H1 (cell line): Measurements from ENCODE around the gene IFT27. TPM values are rescaled to one million over a fixed set of nuclear protein-coding genes. Genes with fewer than 3 reads are reported as not detected.

ENCODE experiments used
- CTCF ChIA-PET: fragments of 300-600 bp; sonication (Branson Sonifier 250); formaldehyde crosslinking; loops from one replicate; lab custom pipeline; 2021; ENCODE audit not compliant: partially characterized antibody; lab: Charles Lee
- POLR2A ChIA-PET: fragments of 300-600 bp; sonication (Branson Sonifier 250); formaldehyde crosslinking; loops from one replicate; lab custom pipeline; 2021; ENCODE audit warnings: inconsistent platforms; ENCODE audit not compliant: partially characterized antibody; lab: Charles Lee
- DNase-seq, 2 experiments: peaks; one replicate each; pipeline versions ENCODE4 v3.0.0 to v3.0.0-alpha.2; 2010 to 2022; ENCODE audit warnings: low spot score in 2 of 2, low read depth in 1 of 2, mixed read lengths in 1 of 2
- FAIRE-seq: peaks from 2 replicates; lab custom pipeline; 2011; peaks lifted over from hg19 to GRCh38; lab: Jason Lieb, UNC
- H2AFZ ChIP-seq: 2 replicates; pipeline ENCODE4 v1.8.1; 2012; ENCODE audit warnings: low read length, inconsistent platforms
- H2AK5ac ChIP-seq: 2 replicates; pipeline ENCODE4 v1.6.1; 2013; ENCODE audit warnings: low read depth, low read length
- H2BK120ac ChIP-seq: replicated peaks from 2 replicates; pipeline ENCODE3; 2013; ENCODE audit warnings: low read depth, low read length, inconsistent platforms
- H2BK12ac ChIP-seq: 2 replicates; pipeline ENCODE4 v1.6.1; 2013; ENCODE audit warnings: low read depth, low read length
- H2BK15ac ChIP-seq: 2 replicates; pipeline ENCODE4 v1.6.1; 2013; ENCODE audit warnings: low read length
- H2BK20ac ChIP-seq: 2 replicates; pipeline ENCODE4 v1.6.1; 2013; ENCODE audit warnings: low read length
- H2BK5ac ChIP-seq: 2 replicates; pipeline ENCODE4 v1.6.1; 2013; ENCODE audit warnings: low read depth, low read length
- H3K14ac ChIP-seq: 2 replicates; pipeline ENCODE4 v1.6.1; 2013; ENCODE audit warnings: inconsistent platforms; ENCODE audit not compliant: insufficient read length
- H3K18ac ChIP-seq: 2 replicates; pipeline ENCODE4 v1.6.1; 2013; ENCODE audit warnings: low read length; ENCODE audit errors: extremely low read depth
- H3K23ac ChIP-seq: 2 replicates; pipeline ENCODE4 v1.6.1; 2013; ENCODE audit warnings: inconsistent platforms; ENCODE audit not compliant: insufficient read length
- H3K23me2 ChIP-seq: 2 replicates; pipeline ENCODE4 v1.6.1; 2013; ENCODE audit warnings: low read depth, low read length
- H3K27ac ChIP-seq: 2 replicates; pipeline ENCODE4 v1.6.1; 2011; ENCODE audit warnings: low read depth, low read length, inconsistent platforms
- H3K27me3 ChIP-seq, 4 experiments: replicated peaks in 1 of 4; 1 replicate in 1 of 4; 2 replicates in 3 of 4; pipeline versions ENCODE4 v1.6.1 to v1.8.1; 2011 to 2013; ENCODE audit warnings: low read length in 3 of 4, mild to moderate bottlenecking in 3 of 4, inconsistent platforms in 2 of 4, mixed read lengths in 2 of 4, moderate library complexity in 1 of 4; ENCODE audit not compliant: control insufficient read depth in 3 of 4, insufficient read depth in 3 of 4; ENCODE audit errors: extremely low read depth in 1 of 4
- H3K36me3 ChIP-seq, 4 experiments: 2 replicates each; pipeline versions ENCODE4 v1.6.1 to v1.8.1; 2011 to 2013; ENCODE audit warnings: mild to moderate bottlenecking in 4 of 4, low read length in 3 of 4, moderate library complexity in 2 of 4, control low read depth in 1 of 4, inconsistent platforms in 1 of 4; ENCODE audit not compliant: insufficient read depth in 4 of 4, control insufficient read depth in 2 of 4
- H3K4ac ChIP-seq: replicated peaks from 2 replicates; pipeline ENCODE3; 2013; ENCODE audit warnings: low read length, low read depth, mixed read lengths, inconsistent platforms; ENCODE audit not compliant: insufficient read length
- H3K4me1 ChIP-seq, 4 experiments: replicated peaks in 1 of 4; 1 replicate in 1 of 4; 2 replicates in 3 of 4; pipeline versions ENCODE4 v1.6.1 to v1.8.1; 2011 to 2013; ENCODE audit warnings: low read length in 3 of 4, inconsistent platforms in 2 of 4, mixed read lengths in 1 of 4; ENCODE audit not compliant: insufficient read depth in 4 of 4, control insufficient read depth in 3 of 4
- H3K4me2 ChIP-seq, 2 experiments: 2 replicates each; pipeline versions ENCODE4 v1.6.1 to v1.8.1; 2011 to 2013; ENCODE audit warnings: low read depth in 2 of 2, low read length in 2 of 2, control low read depth in 1 of 2, inconsistent platforms in 1 of 2, mild to moderate bottlenecking in 1 of 2; ENCODE audit not compliant: insufficient read depth in 1 of 2
- H3K4me3 ChIP-seq, 4 experiments: fragments of 200-600, 300-600 bp in 1 of 4; sonication (generic), shearing (Covaris generic), sonication (Bioruptor Twin) in 1 of 4; 2 replicates each; pipeline versions ENCODE4 v1.5.1 to v1.8.1; 2011 to 2016; ENCODE audit warnings: low read length in 4 of 4, low read depth in 3 of 4, control low read depth in 2 of 4, inconsistent platforms in 2 of 4, mild to moderate bottlenecking in 2 of 4, mixed read lengths in 1 of 4, moderate library complexity in 1 of 4; ENCODE audit not compliant: insufficient read depth in 2 of 4; ENCODE audit errors: extremely low read depth in 1 of 4
- H3K56ac ChIP-seq: replicated peaks from 2 replicates; pipeline ENCODE3; 2013; ENCODE audit warnings: low read depth, mild to moderate bottlenecking, mixed read lengths, low read length, inconsistent platforms; ENCODE audit not compliant: insufficient read length
- H3K79me1 ChIP-seq: 2 replicates; pipeline ENCODE4 v1.6.1; 2013; ENCODE audit warnings: low read depth, low read length, control low read depth
- H3K79me2 ChIP-seq, 2 experiments: 2 replicates each; pipeline versions ENCODE4 v1.6.1 to v1.8.1; 2012 to 2013; ENCODE audit warnings: low read length in 2 of 2, mild to moderate bottlenecking in 2 of 2, inconsistent platforms in 1 of 2; ENCODE audit not compliant: insufficient read depth in 2 of 2, control insufficient read depth in 1 of 2
- H3K9ac ChIP-seq, 4 experiments: replicated peaks in 1 of 4; 1 replicate in 1 of 4; 2 replicates in 3 of 4; pipeline versions ENCODE4 v1.6.1 to v1.8.1; 2011 to 2013; ENCODE audit warnings: low read depth in 3 of 4, low read length in 3 of 4, control low read depth in 2 of 4, mild to moderate bottlenecking in 2 of 4, moderate library complexity in 2 of 4, inconsistent platforms in 1 of 4; ENCODE audit errors: extremely low read depth in 1 of 4
- H3K9me3 ChIP-seq, 2 experiments: 2 replicates each; pipeline versions ENCODE4 v1.6.1 to v1.8.1; 2012 to 2013; ENCODE audit warnings: mild to moderate bottlenecking in 2 of 2, moderate library complexity in 2 of 2, control low read depth in 1 of 2, inconsistent platforms in 1 of 2, low read depth in 1 of 2, low read length in 1 of 2, mixed read lengths in 1 of 2; ENCODE audit not compliant: insufficient read depth in 2 of 2
- H4K20me1 ChIP-seq, 2 experiments: replicated peaks in 1 of 2; 2 replicates each; pipeline versions ENCODE3 to v1.8.1; 2011 to 2013; ENCODE audit warnings: inconsistent platforms in 2 of 2, low read length in 2 of 2, mild to moderate bottlenecking in 1 of 2; ENCODE audit not compliant: insufficient read depth in 2 of 2, control insufficient read depth in 1 of 2
- H4K5ac ChIP-seq: 2 replicates; pipeline ENCODE4 v1.6.1; 2013; ENCODE audit warnings: low read length, low read depth, mixed read lengths, inconsistent platforms; ENCODE audit not compliant: insufficient read length
- H4K8ac ChIP-seq: 2 replicates; pipeline ENCODE4 v1.8.0; 2013; ENCODE audit warnings: mild to moderate bottlenecking, moderate library complexity, low read length, inconsistent platforms; ENCODE audit not compliant: insufficient read depth; ENCODE audit errors: extremely low read depth
- H4K91ac ChIP-seq: replicated peaks from 2 replicates; pipeline ENCODE3; 2013; ENCODE audit warnings: low read length, mixed read lengths, inconsistent platforms; ENCODE audit not compliant: insufficient read length
- NANOG ChIP-seq: IDR thresholded peaks from 2 replicates; pipeline ENCODE4 v1.6.1; 2011; ENCODE audit warnings: low read length, low read depth, mild to moderate bottlenecking, inconsistent platforms; ENCODE audit not compliant: insufficient read depth, poor library complexity, severe bottlenecking
- YY1 ChIP-seq: IDR thresholded peaks from 2 replicates; pipeline ENCODE4 v1.6.1; 2011; ENCODE audit warnings: low read depth, mild to moderate bottlenecking, low read length
- WGBS, 2 experiments: shearing (Covaris generic) in 1 of 2; methylation state at CpG; one replicate each; pipeline versions ENCODE4 v1.1.6 to v1.1.7; 2013 to 2015; ENCODE audit warnings: low lambda C conversion rate in 2 of 2, mixed read lengths in 2 of 2, inconsistent platforms in 1 of 2, low coverage in 1 of 2, missing lambda C conversion rate in 1 of 2; ENCODE audit not compliant: insufficient replicate concordance in 2 of 2, insufficient coverage in 1 of 2, insufficient read length in 1 of 2; ENCODE audit errors: extremely low coverage in 1 of 2, missing lambda C conversion rate in 1 of 2; 5-methylcytosine and 5-hydroxymethylcytosine counted together
- polyA plus RNA-seq, 7 experiments: library from polyadenylated mRNA; depleted of rRNA in 3 of 7; stranded (reverse) in 5 of 7; unstranded in 2 of 7; fragments of >200 nt in 5 of 7; fragments of 200-250 nt in 2 of 7; gene quantifications; 1 replicate in 5 of 7; 2 replicates in 1 of 7; 4 replicates in 1 of 7; pipeline versions ENCODE4 v1.2.1 to v1.2.3, GENCODE V29; 2011 to 2013; ENCODE audit warnings: missing spikeins in 2 of 7, mixed read lengths in 2 of 7
- total RNA-seq: library from RNA; stranded (reverse); fragmentation: NEBNext Ultra II Directional; extraction: Animal tissue kit (Norgen Biotek cat#: 25700); gene quantifications from 2 replicates; pipeline ENCODE4 v1.2.1, GENCODE V29; 2021

IFT27 gene
- total and polyA plus RNA-seq, 2 of the 8 experiments (the other 6 are each of a cell fraction or from before 2014, with no cell fraction given): 36.4 to 46.2 TPM

GRCh38 chr22:36761553-36762240, 14.2 kb downstream of the IFT27 start:
- no peak for DNase-seq
- CTCF ChIA-PET: interaction anchor here (0.7 to 6.4 kb wide), 6 partner anchors 8 to 223 kb away, joined by 3 to 43 read pairs (median 8); no protein-coding TSS in a partner anchor
- TF ChIP-seq NANOG (no peak), YY1 (no peak)
- Histone ChIP-seq H3K18ac (no peak overlapping the region), H3K23ac (no peak overlapping the region), H3K56ac (no peak overlapping the region), H3K27ac (no peak overlapping the region), H2BK15ac (no peak overlapping the region), H2AK5ac (no peak overlapping the region), H2AFZ (no peak overlapping the region), H3K36me3 (peaks cover 3 to 15% (median 11%) of the 10 kb centered on the region in 4 experiments; a peak in 5 of 8 replicates), H4K91ac (no peak overlapping the region), H3K14ac (no peak overlapping the region), H3K9ac (no peak overlapping the region), H4K20me1 (peaks cover 0 to 2% of the 10 kb centered on the region in 2 experiments), H3K4me1 (peaks cover 0 to 2% (median 0%) of the 10 kb centered on the region in 4 experiments; a peak in 2 of 7 replicates), H3K79me2 (no peaks in the 10 kb centered on the region), H3K23me2 (no peaks in the 10 kb centered on the region), H3K4ac (no peak overlapping the region), H3K27me3 (no peaks in the 10 kb centered on the region), H2BK5ac (no peak overlapping the region), H3K4me2 (no peak overlapping the region), H4K5ac (no peak overlapping the region), H2BK12ac (no peak overlapping the region), H3K4me3 (no peak overlapping the region), H2BK20ac (no peak overlapping the region), H4K8ac (no peak overlapping the region), H2BK120ac (no peak overlapping the region), H3K9me3 (no peaks in the 10 kb centered on the region), H3K79me1 (no peaks in the 10 kb centered on the region)
- WGBS, 2 experiments: 85% methylated on average over 10 of the region's 10 CpGs; no CpG with 5 or more reads in 1 of the 2 experiments
- POLR2A ChIA-PET: interaction anchor here (1.0 to 1.4 kb wide), 2 partner anchors 9 to 12 kb away, joined by 3 read pairs; no protein-coding TSS in a partner anchor
- FAIRE-seq: no peak
